T-helper 1 cell treated with Interleukin-12 subunit alpha and Interleukin-12 subunit beta and Interleukin-4 antibody, amounts not matched to agents 30 μg/mL and 1 μg/mL, for 36 hours (primary cell): Measurements from ENCODE around the gene DLL4.

Experiments
- H3K27ac Mint-ChIP-seq: one replicate; pipeline ENCODE4 v1.8.0; 2021; ENCODE audit warnings: mild to moderate bottlenecking, mixed read lengths
- H3K27me3 Mint-ChIP-seq: one replicate; pipeline ENCODE4 v1.8.0; 2021; ENCODE audit warnings: low read depth, mixed read lengths
- H3K36me3 Mint-ChIP-seq: one replicate; pipeline ENCODE4 v1.8.0; 2021; ENCODE audit warnings: low read depth, mixed read lengths
- H3K4me1 Mint-ChIP-seq: one replicate; pipeline ENCODE4 v1.8.0; 2021; ENCODE audit warnings: low read depth, mixed read lengths
- H3K4me3 Mint-ChIP-seq: one replicate; pipeline ENCODE4 v1.8.0; 2021; ENCODE audit warnings: mild to moderate bottlenecking, moderate library complexity, mixed read lengths
- H3K9me3 Mint-ChIP-seq: one replicate; pipeline ENCODE4 v1.8.0; 2021; ENCODE audit warnings: mixed read lengths

DLL4 gene

GRCh38 chr15:40900256-40901052 is 28.7 kb upstream of the DLL4 start:
- no peak overlapping the region for H3K4me3 Mint-ChIP-seq
- H3K27me3 Mint-ChIP-seq = no peaks in the 10 kb centered on the region
- peaks cover 27% of the 10 kb centered on the region for H3K4me1 Mint-ChIP-seq
- peaks cover 35% of the 10 kb centered on the region for H3K36me3 Mint-ChIP-seq
- no peak overlapping the region for H3K27ac Mint-ChIP-seq
- H3K9me3 Mint-ChIP-seq = no peaks in the 10 kb centered on the region

GRCh38 chr15:40901053-40901443 is 28.1 kb upstream of the DLL4 start:
- no peaks in the 10 kb centered on the region for H3K9me3 Mint-ChIP-seq
- H3K27ac Mint-ChIP-seq = no peak overlapping the region
- H3K36me3 Mint-ChIP-seq = peaks cover 33% of the 10 kb centered on the region
- no peak overlapping the region for H3K4me3 Mint-ChIP-seq
- no peaks in the 10 kb centered on the region for H3K27me3 Mint-ChIP-seq
- H3K4me1 Mint-ChIP-seq = peaks cover 21% of the 10 kb centered on the region

GRCh38 chr15:40902605-40903561 is 26.3 kb upstream of the DLL4 start:
- Mint-ChIP-seq H3K4me3 (no peak overlapping the region), H3K4me1 (peaks cover 25% of the 10 kb centered on the region), H3K36me3 (peaks cover 27% of the 10 kb centered on the region), H3K27me3 (no peaks in the 10 kb centered on the region), H3K9me3 (no peaks in the 10 kb centered on the region), H3K27ac (no peak overlapping the region)

GRCh38 chr15:40904552-40905201 is 24.5 kb upstream of the DLL4 start:
- H3K4me3 Mint-ChIP-seq = no peak overlapping the region
- H3K9me3 Mint-ChIP-seq = no peaks in the 10 kb centered on the region
- H3K36me3 Mint-ChIP-seq = peaks cover 22% of the 10 kb centered on the region
- H3K27me3 Mint-ChIP-seq = no peaks in the 10 kb centered on the region
- peak overlapping the region; percentile 55 for H3K27ac Mint-ChIP-seq
- peaks cover 26% of the 10 kb centered on the region for H3K4me1 Mint-ChIP-seq

- Mint-ChIP-seq H3K9me3 (no peaks in the 10 kb centered on the region), H3K4me1 (peaks cover 26% of the 10 kb centered on the region), H3K36me3 (peaks cover 19% of the 10 kb centered on the region), H3K27ac (no peak overlapping the region), H3K27me3 (no peaks in the 10 kb centered on the region), H3K4me3 (peak overlapping the region; percentile 50)
These were observed 22.8 kb upstream of the DLL4 start for GRCh38 chr15:40906091-40906990.

GRCh38 chr15:40906991-40907802 is 21.9 kb upstream of the DLL4 start:
- peak overlapping the region; percentile 50 for H3K4me3 Mint-ChIP-seq
- H3K4me1 Mint-ChIP-seq = peaks cover 26% of the 10 kb centered on the region
- peaks cover 18% of the 10 kb centered on the region for H3K36me3 Mint-ChIP-seq

GRCh38 chr15:40908095-40908494 is 21.0 kb upstream of the DLL4 start:
- peaks cover 14% of the 10 kb centered on the region for H3K36me3 Mint-ChIP-seq
- H3K4me1 Mint-ChIP-seq = peaks cover 20% of the 10 kb centered on the region
- H3K9me3 Mint-ChIP-seq = no peaks in the 10 kb centered on the region
- H3K27me3 Mint-ChIP-seq = no peaks in the 10 kb centered on the region
- H3K27ac Mint-ChIP-seq = no peak overlapping the region
- no peak overlapping the region for H3K4me3 Mint-ChIP-seq

More at GRCh38 chr15:40906991-40907802, 21.9 kb upstream of the DLL4 start:
- Mint-ChIP-seq H3K27me3 (no peaks in the 10 kb centered on the region), H3K27ac (peak overlapping the region; percentile 45), H3K9me3 (no peaks in the 10 kb centered on the region)

- H3K27ac Mint-ChIP-seq = no peak overlapping the region
- H3K36me3 Mint-ChIP-seq = peaks cover 2% of the 10 kb centered on the region
- H3K9me3 Mint-ChIP-seq = no peaks in the 10 kb centered on the region
- no peak overlapping the region for H3K4me3 Mint-ChIP-seq
- no peaks in the 10 kb centered on the region for H3K27me3 Mint-ChIP-seq
- peaks cover 6% of the 10 kb centered on the region for H3K4me1 Mint-ChIP-seq
These were observed 19.2 kb upstream of the DLL4 start for GRCh38 chr15:40909662-40910630.

- H3K4me3 Mint-ChIP-seq = no peak overlapping the region
- no peaks in the 10 kb centered on the region for H3K27me3 Mint-ChIP-seq
- H3K4me1 Mint-ChIP-seq = peaks cover 6% of the 10 kb centered on the region
- no peaks in the 10 kb centered on the region for H3K36me3 Mint-ChIP-seq
- no peak overlapping the region for H3K27ac Mint-ChIP-seq
- no peaks in the 10 kb centered on the region for H3K9me3 Mint-ChIP-seq
These were observed 18.0 kb upstream of the DLL4 start for GRCh38 chr15:40911141-40911540.

- H3K27me3 Mint-ChIP-seq = no peaks in the 10 kb centered on the region
- no peaks in the 10 kb centered on the region for H3K36me3 Mint-ChIP-seq
- no peak overlapping the region for H3K4me3 Mint-ChIP-seq
- no peak overlapping the region for H3K27ac Mint-ChIP-seq
- no peaks in the 10 kb centered on the region for H3K9me3 Mint-ChIP-seq
- H3K4me1 Mint-ChIP-seq = peaks cover 6% of the 10 kb centered on the region
These were observed 17.4 kb upstream of the DLL4 start for GRCh38 chr15:40911693-40912092.

GRCh38 chr15:40912478-40912877 is 16.7 kb upstream of the DLL4 start:
- Mint-ChIP-seq H3K9me3 (no peaks in the 10 kb centered on the region), H3K27me3 (no peaks in the 10 kb centered on the region), H3K4me1 (peaks cover 3% of the 10 kb centered on the region), H3K36me3 (no peaks in the 10 kb centered on the region), H3K27ac (no peak overlapping the region), H3K4me3 (no peak overlapping the region)

- H3K4me1 Mint-ChIP-seq = no peaks in the 10 kb centered on the region
- H3K9me3 Mint-ChIP-seq = no peaks in the 10 kb centered on the region
- H3K27me3 Mint-ChIP-seq = no peaks in the 10 kb centered on the region
- no peak overlapping the region for H3K27ac Mint-ChIP-seq
- no peak overlapping the region for H3K4me3 Mint-ChIP-seq
- no peaks in the 10 kb centered on the region for H3K36me3 Mint-ChIP-seq
These were observed 15.1 kb upstream of the DLL4 start for GRCh38 chr15:40914013-40914412.
